ENCODE data around the gene RIMS3. TPM values are rescaled to one million over a fixed set of nuclear protein-coding genes. Genes with fewer than 3 reads are reported as not detected.

RIMS3 gene
- total and polyA plus RNA-seq, 7 donors = 1.2 to 13.7 (median 6.1) TPM

GRCh38 chr1:40648928-40649591 is 16.4 kb downstream of the RIMS3 start:
- H3K36me3 ChIP-seq = no peaks in the 10 kb centered on the region
- intact Hi-C loops (cut with DNase I) = no loop called here
- no peak overlapping the region for H3K27ac ChIP-seq
- H3K4me3 ChIP-seq = no peak overlapping the region
- TF ChIP-seq POLR2AphosphoS5 (IDR thresholded peaks at IDR 0.05) (no peak), POLR2A (IDR thresholded peaks at IDR 0.05) (no peak), EP300 (IDR thresholded peaks at IDR 0.05) (no peak)
- TF ChIP-seq, protein P1, sequence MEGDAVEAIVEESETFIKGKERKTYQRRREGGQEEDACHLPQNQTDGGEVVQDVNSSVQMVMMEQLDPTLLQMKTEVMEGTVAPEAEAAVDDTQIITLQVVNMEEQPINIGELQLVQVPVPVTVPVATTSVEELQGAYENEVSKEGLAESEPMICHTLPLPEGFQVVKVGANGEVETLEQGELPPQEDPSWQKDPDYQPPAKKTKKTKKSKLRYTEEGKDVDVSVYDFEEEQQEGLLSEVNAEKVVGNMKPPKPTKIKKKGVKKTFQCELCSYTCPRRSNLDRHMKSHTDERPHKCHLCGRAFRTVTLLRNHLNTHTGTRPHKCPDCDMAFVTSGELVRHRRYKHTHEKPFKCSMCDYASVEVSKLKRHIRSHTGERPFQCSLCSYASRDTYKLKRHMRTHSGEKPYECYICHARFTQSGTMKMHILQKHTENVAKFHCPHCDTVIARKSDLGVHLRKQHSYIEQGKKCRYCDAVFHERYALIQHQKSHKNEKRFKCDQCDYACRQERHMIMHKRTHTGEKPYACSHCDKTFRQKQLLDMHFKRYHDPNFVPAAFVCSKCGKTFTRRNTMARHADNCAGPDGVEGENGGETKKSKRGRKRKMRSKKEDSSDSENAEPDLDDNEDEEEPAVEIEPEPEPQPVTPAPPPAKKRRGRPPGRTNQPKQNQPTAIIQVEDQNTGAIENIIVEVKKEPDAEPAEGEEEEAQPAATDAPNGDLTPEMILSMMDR (IDR thresholded peaks at IDR 0.05) = no peak
- peaks cover 0 to 2% (median 0%) of the 10 kb centered on the region in 4 donors for H3K4me1 ChIP-seq
- no peak for DNase-seq
- 53 to 60% methylated on average over 15 of the region's 15 CpGs for WGBS, 2 donors
- no peaks in the 10 kb centered on the region for H3K9me3 ChIP-seq
- H3K27me3 ChIP-seq = peaks cover 0 to 4% (median 4%) of the 10 kb centered on the region in 3 donors

DNA sequence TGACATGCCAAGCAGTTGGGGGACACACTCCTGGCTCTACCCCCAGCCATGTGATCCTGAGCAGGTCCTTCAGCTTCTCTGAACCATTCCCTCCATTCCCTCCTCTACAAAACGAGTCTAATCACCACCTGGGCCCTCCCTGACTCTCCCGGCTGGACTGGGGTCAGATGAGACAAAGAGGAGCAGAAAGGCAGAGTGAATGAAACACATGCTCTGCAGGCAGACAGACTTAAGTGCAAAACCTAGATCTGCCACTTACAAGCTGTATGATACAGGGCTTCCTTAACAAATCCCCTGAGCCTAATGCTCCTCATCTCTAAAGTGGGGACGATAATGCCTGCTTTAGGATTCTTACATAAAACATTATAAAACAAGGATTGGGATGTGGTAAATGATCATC is 17.3 kb downstream of the RIMS3 start:
- H3K27ac ChIP-seq = no peak overlapping the region
- intact Hi-C loops (cut with DNase I) = no loop called here
- DNase-seq = no peak
- H3K36me3 ChIP-seq = no peaks in the 10 kb centered on the region
- no peaks in the 10 kb centered on the region for H3K27me3 ChIP-seq
- no peak overlapping the region for H3K4me3 ChIP-seq
- 80 to 82% methylated on average over 3 of the region's 3 CpGs for WGBS, 2 donors
- H3K4me1 ChIP-seq = no peaks in the 10 kb centered on the region
- no peaks in the 10 kb centered on the region for H3K9me3 ChIP-seq
- TF ChIP-seq POLR2A (IDR thresholded peaks at IDR 0.05) = no peak
- TF ChIP-seq, protein P1 (IDR thresholded peaks at IDR 0.05) = no peak
- no peak for TF ChIP-seq POLR2AphosphoS5 (IDR thresholded peaks at IDR 0.05)
- no peak for TF ChIP-seq EP300 (IDR thresholded peaks at IDR 0.05)

- no peaks in the 10 kb centered on the region for H3K4me1 ChIP-seq
- WGBS, 2 donors = 65 to 76% methylated on average over 5 of the region's 5 CpGs
- H3K9me3 ChIP-seq = no peaks in the 10 kb centered on the region
- DNase-seq = no peak
- intact Hi-C loops (cut with DNase I) = no loop called here
- no peak overlapping the region for H3K27ac ChIP-seq
- H3K4me3 ChIP-seq = no peak overlapping the region
- H3K27me3 ChIP-seq = no peaks in the 10 kb centered on the region
- TF ChIP-seq POLR2AphosphoS5 (IDR thresholded peaks at IDR 0.05) (no peak), POLR2A (IDR thresholded peaks at IDR 0.05) (no peak), EP300 (IDR thresholded peaks at IDR 0.05) (no peak)
- TF ChIP-seq, protein P1 (IDR thresholded peaks at IDR 0.05) = no peak
- H3K36me3 ChIP-seq = peaks cover 0 to 2% (median 0%) of the 10 kb centered on the region in 4 donors
Measured at GRCh38 chr1:40646315-40646714, 19.2 kb downstream of the RIMS3 start.

DNA sequence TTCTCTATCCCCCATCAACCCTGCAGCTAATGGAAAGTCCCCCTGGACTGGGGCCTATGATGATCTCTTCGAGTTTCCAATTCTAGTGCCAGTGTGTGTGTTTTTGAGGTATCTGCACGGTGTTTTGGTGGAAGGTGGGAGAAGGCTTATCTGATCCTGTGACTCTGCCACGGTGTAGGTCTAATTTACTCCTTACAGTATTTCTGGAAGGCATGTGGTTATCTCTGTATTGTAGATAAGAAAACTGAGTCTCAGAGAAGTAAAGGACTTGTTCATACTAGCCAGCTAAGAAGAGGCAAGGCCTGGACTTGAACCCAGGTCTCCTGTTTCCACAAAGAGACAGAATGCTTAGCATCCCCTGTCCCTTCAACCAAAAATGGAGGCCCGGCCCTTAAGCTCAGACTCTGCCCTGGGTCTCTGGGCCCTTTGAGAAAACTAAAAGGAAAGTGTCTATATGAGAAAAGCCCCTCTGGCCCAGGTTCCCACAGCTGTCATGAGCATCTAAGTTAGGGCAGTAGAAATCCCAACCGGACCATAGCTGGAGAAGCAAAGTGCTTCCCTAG is 20.3 kb downstream of the RIMS3 start:
- intact Hi-C loops (cut with DNase I) = no loop called here
- no peaks in the 10 kb centered on the region for H3K27me3 ChIP-seq
- TF ChIP-seq, protein P1 (IDR thresholded peaks at IDR 0.05) = no peak
- no peak for TF ChIP-seq POLR2AphosphoS5 (IDR thresholded peaks at IDR 0.05)
- TF ChIP-seq EP300 (IDR thresholded peaks at IDR 0.05) = no peak
- TF ChIP-seq POLR2A (IDR thresholded peaks at IDR 0.05) = no peak
- no peaks in the 10 kb centered on the region for H3K4me1 ChIP-seq
- H3K36me3 ChIP-seq = peaks cover 0 to 9% (median 0%) of the 10 kb centered on the region in 4 donors
- no peak overlapping the region for H3K4me3 ChIP-seq
- no peak for DNase-seq
- 92 to 93% methylated on average over 5 of the region's 5 CpGs for WGBS, 2 donors
- no peak overlapping the region for H3K27ac ChIP-seq
- H3K9me3 ChIP-seq = no peaks in the 10 kb centered on the region

Data from sigmoid colon (tissue), 7 donors.